GM21825 (cell line): ENCODE data around the gene UTY.

Source experiments
- ATAC-seq: cut with Tn5 transposase; IDR thresholded peaks from one replicate; pipeline ENCODE4 v1.9.1; 2021; ENCODE audit warnings: mild to moderate bottlenecking, moderate library complexity; ENCODE audit not compliant: unreplicated experiment

Gene UTY

DNA sequence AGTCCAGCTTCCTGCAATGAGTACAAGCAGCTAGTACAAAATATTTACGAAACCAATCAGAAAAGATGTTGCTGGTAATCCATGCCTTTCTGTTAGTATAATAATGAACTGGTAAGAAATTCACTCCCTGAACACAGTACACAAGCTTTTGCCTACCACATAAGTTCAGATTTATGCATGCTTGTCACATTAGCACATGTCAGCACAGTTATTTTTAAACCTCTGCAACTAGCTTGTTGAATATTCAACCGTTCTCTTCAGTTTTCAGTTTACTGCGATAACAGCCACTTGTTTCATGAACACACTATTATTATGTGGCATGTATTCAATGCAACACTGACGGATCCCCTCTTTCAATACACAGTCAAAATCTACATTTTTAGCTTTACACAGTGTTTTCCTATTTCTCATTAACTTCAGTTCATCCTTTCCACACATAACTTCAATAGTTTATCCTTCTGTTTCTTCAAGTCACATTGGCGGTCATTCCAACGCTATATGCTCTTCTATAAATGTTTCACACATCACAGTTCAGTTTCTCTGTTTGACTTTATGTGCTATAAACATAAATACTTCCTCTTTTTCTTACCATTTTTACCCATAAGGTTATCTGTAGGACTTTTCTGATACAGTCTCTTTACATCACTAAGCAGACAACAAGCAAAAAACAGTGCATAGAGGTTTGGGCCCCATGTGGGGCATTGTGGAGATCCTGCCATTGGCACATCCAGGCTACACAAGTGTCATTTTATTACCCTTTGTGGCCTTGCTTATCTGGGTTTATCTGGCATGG, 62.8 kb downstream of the UTY start:
- ATAC-seq = no peak

DNA sequence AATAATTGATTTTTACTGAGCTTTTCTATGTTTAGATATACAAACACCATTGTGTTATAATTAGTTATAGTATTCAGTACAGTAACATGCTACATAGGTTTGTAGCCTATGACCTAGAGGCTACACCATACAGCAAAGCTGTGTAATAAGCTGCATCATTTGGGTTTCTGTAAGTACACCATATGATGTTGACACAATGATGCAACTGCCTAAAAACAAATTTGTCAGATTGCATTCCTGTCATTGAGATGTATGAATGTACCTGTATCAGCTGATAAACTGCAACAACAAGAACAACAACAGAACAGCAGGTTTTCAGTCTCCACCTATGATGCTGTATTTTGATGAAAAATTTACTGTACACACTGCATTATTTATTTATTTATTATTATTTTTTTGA, 64.3 kb downstream of the UTY start:
- no peak for ATAC-seq

DNA sequence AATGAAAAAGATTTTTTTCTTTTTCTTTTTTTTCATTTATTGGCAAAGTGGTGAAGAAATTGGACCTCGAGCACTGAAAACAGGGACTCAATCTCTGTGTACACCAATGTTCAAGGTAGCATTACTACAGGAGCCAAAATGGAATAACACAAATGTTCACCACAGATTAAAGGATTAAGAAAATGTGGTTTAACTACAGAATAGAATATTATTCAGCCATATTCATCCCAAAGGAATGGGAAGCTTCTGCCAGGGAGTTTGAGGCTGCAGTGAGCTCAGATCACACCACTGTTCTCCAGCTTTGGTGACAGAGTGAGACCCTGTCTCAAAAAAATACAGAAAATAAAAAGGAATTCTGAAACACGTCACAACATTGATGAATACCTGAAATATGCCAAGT, 81.0 kb downstream of the UTY start:
- ATAC-seq = no peak

DNA sequence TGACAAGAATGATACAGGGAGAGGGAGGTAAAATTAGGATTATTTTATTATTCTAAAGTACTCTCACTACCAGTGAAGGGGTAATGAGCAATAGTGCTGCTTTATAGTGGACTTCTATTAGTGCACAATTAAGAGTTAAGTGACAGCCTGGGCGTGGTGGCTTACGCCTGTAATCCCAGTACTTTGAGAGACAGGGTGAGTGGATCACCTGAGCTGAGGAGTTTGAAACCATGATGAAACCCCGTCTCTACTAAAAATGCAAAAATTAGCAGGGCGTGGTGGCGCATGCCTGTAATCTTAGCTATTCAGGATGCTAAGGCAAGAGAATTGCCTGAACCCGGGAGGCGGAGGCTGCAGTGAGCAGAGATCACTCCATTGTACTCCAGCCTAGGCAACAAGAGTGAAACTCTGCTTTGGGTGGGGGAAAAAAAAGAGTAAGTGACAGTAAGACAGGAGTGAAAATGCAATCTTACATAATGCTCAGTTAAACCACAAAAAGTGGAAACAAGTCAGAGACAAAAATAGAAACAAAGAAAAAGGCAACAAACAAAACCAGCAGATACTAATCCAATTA, 98.6 kb downstream of the UTY start:
- no peak for ATAC-seq

- ATAC-seq = no peak
Observed at GRCh38 chrY:13370868-13371800, 108.7 kb downstream of the UTY start.

DNA sequence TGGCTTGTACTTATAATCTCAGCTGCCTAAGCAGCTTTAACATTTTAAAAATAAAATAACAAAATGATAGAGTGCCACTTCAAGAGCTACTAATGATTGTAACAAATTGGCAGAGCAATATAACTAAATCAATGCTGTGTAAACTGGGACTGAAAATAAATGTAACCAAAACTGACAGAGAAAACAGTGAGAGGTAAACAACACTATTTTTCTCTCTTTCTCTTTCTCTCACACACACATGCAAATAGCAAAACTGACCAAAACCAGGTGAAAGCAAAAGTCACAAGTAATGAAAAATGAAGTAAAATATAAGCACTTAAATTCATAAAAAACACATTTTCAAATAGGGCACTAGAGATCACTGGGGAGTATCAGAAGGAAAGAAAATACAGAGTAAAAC, 109.6 kb downstream of the UTY start:
- ATAC-seq = no peak

- no peak for ATAC-seq
Observed at GRCh38 chrY:13368513-13368845, 111.4 kb downstream of the UTY start.

- no peak for ATAC-seq
Observed at GRCh38 chrY:13363641-13364040, 116.2 kb downstream of the UTY start.

DNA sequence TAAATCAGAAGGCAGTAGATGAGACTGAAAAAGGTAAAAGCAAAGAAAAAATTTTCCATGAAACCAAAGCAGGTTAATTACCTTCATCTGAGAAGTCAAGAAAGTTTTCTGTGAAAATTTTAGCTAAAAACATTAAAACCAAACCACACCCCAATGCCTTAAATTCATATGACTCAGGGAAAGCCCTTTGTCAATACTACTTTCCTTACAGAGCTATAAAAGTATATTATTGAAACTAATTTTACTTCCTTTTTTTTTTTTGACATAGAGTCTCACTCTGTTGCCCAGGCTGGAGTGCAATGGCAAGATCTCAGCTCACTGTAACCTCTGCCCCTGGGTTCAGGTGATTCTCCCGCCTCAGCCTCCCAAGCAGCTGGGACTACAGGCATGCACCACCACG, 117.2 kb downstream of the UTY start:
- no peak for ATAC-seq

GRCh38 chrY:13361656-13362636, 117.9 kb downstream of the UTY start:
- no peak for ATAC-seq

DNA sequence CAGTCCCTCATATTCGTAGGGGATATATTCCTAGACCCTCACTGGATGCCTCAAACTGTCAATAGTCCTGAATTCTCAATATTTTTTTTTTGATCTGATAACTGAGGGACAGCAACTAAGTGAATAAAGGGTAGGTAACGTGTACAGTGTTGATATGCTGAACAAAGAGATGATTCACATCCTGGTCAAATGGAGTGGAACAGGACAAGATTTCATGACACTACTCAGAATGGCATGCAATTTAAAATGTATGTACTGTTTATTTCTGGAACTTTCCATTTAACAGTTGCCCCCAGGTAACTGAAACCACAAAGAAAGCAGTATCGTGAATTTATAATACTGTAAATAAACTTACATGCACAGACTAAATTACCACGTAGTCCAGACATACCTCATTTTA, 128.4 kb downstream of the UTY start:
- no peak for ATAC-seq

GRCh38 chrY:13347106-13347505, 132.7 kb downstream of the UTY start:
- no peak for ATAC-seq

- ATAC-seq = no peak
Observed at GRCh38 chrY:13345549-13345948, 134.3 kb downstream of the UTY start.

GRCh38 chrY:13343307-13343946, 136.4 kb downstream of the UTY start:
- no peak for ATAC-seq

DNA sequence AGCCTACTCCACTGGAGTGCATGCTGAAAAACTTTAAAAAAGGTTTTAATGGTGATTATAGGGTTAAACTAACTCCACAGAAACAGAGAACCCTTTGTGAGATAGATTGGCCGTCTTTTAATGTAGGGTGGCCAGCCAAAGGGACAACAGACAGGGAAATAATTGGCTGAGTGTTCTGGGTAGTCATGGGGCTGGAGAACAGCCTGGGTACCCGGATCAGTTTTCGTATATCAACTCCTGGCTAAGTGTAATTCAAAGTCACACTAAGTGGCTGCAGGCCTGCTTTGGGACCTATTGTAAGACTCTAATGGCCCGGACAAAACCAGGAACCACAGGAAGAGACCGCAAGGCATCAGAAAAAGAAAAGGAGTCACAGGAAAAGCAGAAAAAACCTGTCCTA, 139.9 kb downstream of the UTY start:
- no peak for ATAC-seq

DNA sequence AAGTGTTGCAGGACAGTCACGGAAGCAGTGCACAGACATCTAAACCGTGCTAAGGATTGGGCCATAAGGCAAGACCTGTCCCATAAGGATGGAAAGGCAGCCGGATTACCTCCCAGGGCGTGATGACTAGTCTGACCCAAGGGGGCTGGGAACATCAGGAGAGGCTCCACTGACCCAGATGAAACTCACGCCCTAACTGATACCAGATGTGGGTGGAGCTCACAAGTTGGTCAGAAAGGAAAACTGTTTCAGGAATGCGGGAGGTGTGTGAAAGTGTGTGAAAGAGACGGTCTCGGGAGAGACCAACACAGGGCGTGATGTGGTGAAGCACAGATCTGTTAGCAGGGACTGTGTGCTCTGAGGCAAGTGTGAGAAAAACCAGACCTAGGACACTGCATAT, 140.5 kb downstream of the UTY start:
- no peak for ATAC-seq

GRCh38 chrY:13338711-13339110, 141.1 kb downstream of the UTY start:
- no peak for ATAC-seq

DNA sequence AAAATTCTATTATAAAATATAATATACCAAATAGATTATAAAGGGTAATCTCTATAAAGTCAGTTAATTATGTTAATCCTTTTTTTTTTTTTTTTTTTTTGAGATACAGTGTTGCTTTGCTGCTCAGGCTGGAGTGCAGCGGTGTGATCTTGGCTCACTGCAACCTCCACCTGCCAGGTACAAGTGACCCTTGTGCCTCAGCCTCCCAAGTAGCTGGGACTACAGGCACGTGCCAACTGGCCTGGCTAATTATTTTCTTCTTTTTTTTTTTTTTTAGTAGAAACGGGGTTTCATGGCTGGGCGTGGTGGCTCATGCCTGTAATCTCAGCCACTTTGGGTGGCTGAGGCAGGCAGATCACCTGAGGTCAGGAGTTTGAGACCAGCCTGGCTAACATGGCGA, 141.9 kb downstream of the UTY start:
- ATAC-seq = no peak

DNA sequence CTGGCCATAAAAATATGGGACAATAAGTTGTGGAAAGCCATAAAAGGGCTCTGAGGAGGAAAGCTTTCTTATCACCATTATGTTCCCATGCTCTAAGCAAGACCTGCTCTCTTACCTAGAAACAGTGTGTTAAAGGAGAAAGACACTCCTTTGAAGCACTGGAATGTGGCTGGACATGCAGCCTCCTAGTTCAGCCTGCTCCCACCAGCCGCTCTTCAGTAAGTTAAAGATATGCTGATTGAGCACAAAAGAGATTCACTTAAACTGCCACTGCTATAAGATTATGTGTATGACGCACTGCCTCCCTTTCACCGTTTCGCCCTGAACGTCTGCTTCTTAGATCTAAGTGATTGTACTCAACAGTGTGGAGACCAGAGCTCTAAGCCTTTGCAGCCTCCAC, 146.0 kb downstream of the UTY start:
- no peak for ATAC-seq

GRCh38 chrY:13330651-13331050, 149.2 kb downstream of the UTY start:
- ATAC-seq = no peak
